22Rv1 (cell line): ENCODE measurements around the gene THRA.

Source experiments
- H3K27ac ChIP-seq: fragments of 450-650 bp; 2 replicates; pipeline ENCODE4 v1.5.1; 2017
- CTCF ChIP-seq: fragments of 450-650 bp; IDR thresholded peaks from 2 replicates; pipeline ENCODE4 v1.5.1; 2017; ENCODE audit warnings: mild to moderate bottlenecking
- ZFX ChIP-seq: fragments of 450-650 bp; IDR thresholded peaks from 2 replicates; pipeline ENCODE4 v1.6.1; 2017; ENCODE audit warnings: antibody characterized with exemption, borderline replicate concordance

The THRA gene

GRCh38 chr17:40098846-40099618 lies 36.3 kb downstream of the THRA start:
- TF ChIP-seq CTCF (no peak), ZFX (no peak)
- H3K27ac ChIP-seq, result peak overlapping the region; percentile 35

- H3K27ac ChIP-seq, result peak overlapping the region; percentile 64
- TF ChIP-seq CTCF, result no peak
- no peak for TF ChIP-seq ZFX
These were observed 37.1 kb downstream of the THRA start for GRCh38 chr17:40099619-40100418.

- peak within 1 kb of the TSS; percentile 64 for H3K27ac ChIP-seq
These were observed 37.6 kb downstream of the THRA start, which contains the start of gene NR1D1 for GRCh38 chr17:40100419-40100668. Gene NR1D1, minus strand, starts transcription at chr17:40100589. Its CDS starts 495 bp downstream, at chr17:40100094.

GRCh38 chr17:40100669-40101366 lies 38.1 kb downstream of the THRA start:
- no peak for TF ChIP-seq CTCF
- TF ChIP-seq ZFX, result no peak
- peak overlapping the region; percentile 64 for H3K27ac ChIP-seq

More at GRCh38 chr17:40100419-40100668, 37.6 kb downstream of the THRA start, which contains the start of gene NR1D1:
- TF ChIP-seq CTCF (no peak), ZFX (no peak)

- TF ChIP-seq CTCF (no peak), ZFX (no peak)
- H3K27ac ChIP-seq, result 0 out of 2 replicates have a peak overlapping the region, but pooled peaks have one; percentile 64
These were observed 38.8 kb downstream of the THRA start for GRCh38 chr17:40101367-40102210.

GRCh38 chr17:40103071-40103661 lies 40.4 kb downstream of the THRA start:
- no peak for TF ChIP-seq CTCF
- no peak overlapping the region for H3K27ac ChIP-seq
